K562 (cell line): Measurements from ENCODE around the gene AMIGO1. TPM values are rescaled to one million over a fixed set of nuclear protein-coding genes. Genes with fewer than 3 reads are reported as not detected.
A peak's percentile ranks its signal among the peaks of the same experiment; 100 is the strongest.

Experiments used
- BHLHE40 ChIP-seq: IDR thresholded peaks from 2 replicates; pipeline ENCODE4 v1.6.1; 2011; ENCODE audit warnings: low read length, improper control_type of control experiment
- CXXC5 ChIP-seq: fragments of 250-450 bp; sonication (Bioruptor Pico); IDR thresholded peaks from 2 replicates; pipeline ENCODE4 v1.8.0; 2022; ENCODE audit warnings: inconsistent platforms, mild to moderate bottlenecking, moderate library complexity
- DIDO1 ChIP-seq: fragments of 450-650 bp; IDR thresholded peaks from 2 replicates; pipeline ENCODE4 v1.6.1; 2016; ENCODE audit warnings: low read depth, missing biosample characterization, missing genetic modification characterization
- E2F5 ChIP-seq: sonication (generic); formaldehyde crosslinking; IDR thresholded peaks from 2 replicates; pipeline ENCODE4 v1.8.0; 2022; ENCODE audit warnings: mild to moderate bottlenecking, missing genetic modification reagents
- ELF4 ChIP-seq: fragments of 450-650 bp; formaldehyde crosslinking; IDR thresholded peaks from 2 replicates; pipeline ENCODE4 v1.4.0; 2022; ENCODE audit warnings: missing genetic modification characterization
- FIP1L1 ChIP-seq: fragments of 200-400 bp; formaldehyde crosslinking; IDR thresholded peaks from 2 replicates; pipeline ENCODE4 v1.6.1; 2018; ENCODE audit warnings: mild to moderate bottlenecking, low read depth, low read length; ENCODE audit not compliant: poor library complexity, severe bottlenecking
- FOXK1 ChIP-seq: sonication (generic); formaldehyde crosslinking; IDR thresholded peaks from 2 replicates; pipeline ENCODE4 v1.8.0; 2022; ENCODE audit warnings: missing genetic modification reagents, mild to moderate bottlenecking, borderline replicate concordance
- HEY1 ChIP-seq: fragments of 250-450 bp; sonication (Bioruptor Pico); IDR thresholded peaks from 2 replicates; pipeline ENCODE4 v1.5.0; 2020; ENCODE audit warnings: mild to moderate bottlenecking, moderate library complexity, borderline replicate concordance
- HNRNPUL1 ChIP-seq: fragments of 200-400 bp; formaldehyde crosslinking; IDR thresholded peaks from 2 replicates; pipeline ENCODE4 v1.6.1; 2017; ENCODE audit warnings: low read length
- MBD1 ChIP-seq: fragments of 250-450 bp; sonication (Bioruptor Pico); IDR thresholded peaks from 2 replicates; pipeline ENCODE4 v1.8.0; 2022; ENCODE audit warnings: inconsistent platforms
- MCM3 ChIP-seq: fragments of 450-650 bp; IDR thresholded peaks from 2 replicates; pipeline ENCODE4 v1.6.1; 2016
- MIER1 ChIP-seq: fragments of 450-650 bp; IDR thresholded peaks from 2 replicates; pipeline ENCODE4 v1.6.1; 2016; ENCODE audit warnings: antibody characterized with exemption, mild to moderate bottlenecking, low read depth
- MLLT1 ChIP-seq, 2 experiments: fragments of 450-650 bp; IDR thresholded peaks; 2 replicates each; pipeline ENCODE4 v1.6.1; 2016
- PHF20 ChIP-seq: fragments of 450-650 bp; IDR thresholded peaks from 2 replicates; pipeline ENCODE4 v1.6.1; 2018; ENCODE audit not compliant: partially characterized antibody
- PTRF ChIP-seq: fragments of 450-650 bp; IDR thresholded peaks from 2 replicates; pipeline ENCODE4 v1.6.1; 2016; ENCODE audit warnings: mild to moderate bottlenecking, missing genetic modification characterization, missing compliant biosample characterization
- RFX7 ChIP-seq: fragments of 250-450 bp; sonication (Bioruptor Pico); IDR thresholded peaks from 2 replicates; pipeline ENCODE4 v1.5.1; 2021; ENCODE audit warnings: mild to moderate bottlenecking
- STAT5B ChIP-seq: fragments of 250-450 bp; sonication (Bioruptor Pico); IDR thresholded peaks from 2 replicates; pipeline ENCODE4 v1.8.0; 2021; ENCODE audit warnings: mild to moderate bottlenecking, inconsistent platforms
- THRAP3 ChIP-seq: fragments of 450-650 bp; IDR thresholded peaks from 2 replicates; pipeline ENCODE4 v1.6.1; 2016; ENCODE audit warnings: mild to moderate bottlenecking, inconsistent platforms, borderline replicate concordance
- YY1 ChIP-seq, 3 experiments: IDR thresholded peaks; 2 replicates each; pipeline ENCODE4 v1.6.1; 2011; ENCODE audit warnings: low read length in 2 of 3, mild to moderate bottlenecking in 2 of 3, moderate library complexity in 2 of 3, borderline replicate concordance in 1 of 3, control low read depth in 1 of 3, low read depth in 1 of 3; ENCODE audit not compliant: insufficient read depth in 3 of 3, insufficient replicate concordance in 2 of 3, control insufficient read depth in 1 of 3, insufficient read length in 1 of 3; ENCODE audit errors: extremely low read depth in 1 of 3
- ZC3H4 ChIP-seq: sonication (generic); formaldehyde crosslinking; IDR thresholded peaks from 2 replicates; pipeline ENCODE4 v1.9.0; 2021; ENCODE audit warnings: missing genetic modification reagents, borderline replicate concordance
- ZNF133 ChIP-seq: fragments of 250-450 bp; sonication (Bioruptor Pico); IDR thresholded peaks from 2 replicates; pipeline ENCODE4 v1.4.0; 2020; ENCODE audit warnings: mild to moderate bottlenecking
- ZNF696 ChIP-seq: fragments of 250-450 bp; sonication (Bioruptor Pico); conservative IDR thresholded peaks from 2 replicates; pipeline ENCODE4 v1.4.0; 2020; ENCODE audit warnings: mild to moderate bottlenecking, moderate library complexity
- polyA plus RNA-seq, 8 experiments: library from polyadenylated mRNA; depleted of rRNA in 4 of 8; stranded (reverse) in 5 of 8; unstranded in 3 of 8; fragments of >200 nt; fragmentation: Nextera tagmentation in 2 of 8; fragmentation: Illumina TruSeq in 1 of 8; extraction: Ambion mirVana in 2 of 8; extraction: Trizol in 1 of 8; gene quantifications; 2 replicates each; pipeline versions ENCODE4 v1.2.1 to v1.2.3, GENCODE V29; 2011 to 2014; ENCODE audit warnings: inconsistent platforms in 1 of 8, missing spikeins in 1 of 8
- total RNA-seq, 7 experiments: library from RNA; depleted of rRNA in 6 of 7; stranded (reverse); fragments of >200 nt in 6 of 7; fragmentation: Illumina TruSeq in 2 of 7; extraction: Trizol in 2 of 7; gene quantifications; 2 replicates each; pipeline versions ENCODE4 v1.2.1 to v1.2.3, GENCODE V29; 2011 to 2021; ENCODE audit warnings: low replicate concordance in 1 of 7

AMIGO1 gene
- total and polyA plus RNA-seq, 9 of the 15 experiments (the other 6 are each of a cell fraction or from before 2014, with no cell fraction given) = 0.24 to 1.0 (median 0.54) TPM

GRCh38 chr1:109483672-109484518 is 25.6 kb downstream of the AMIGO1 start, which contains the start of gene ATXN7L2 (continued):
- TF ChIP-seq E2F5 (CRISPR knock-in tag) = 0 out of 2 replicates have a peak, but pooled peaks have one; percentile 39
- peak; percentile 89 for TF ChIP-seq FIP1L1
- TF ChIP-seq ELF4 (CRISPR knock-in tag) = peak; percentile 90
- 0 out of 2 replicates have a peak, but pooled peaks have one; percentile 62 for TF ChIP-seq THRAP3
- no peak for TF ChIP-seq STAT5B
- no peak for TF ChIP-seq PTRF (tag)
- peak; percentile 96 to 97 (median 97) for TF ChIP-seq YY1 (IDR thresholded peaks at IDR 0.05; ENCODE audit: borderline replicate concordance in 1 of 3, control insufficient read depth in 1 of 3, extremely low read depth in 1 of 3, insufficient read depth in 3 of 3, insufficient read length in 1 of 3, insufficient replicate concordance in 2 of 3, low read depth in 1 of 3, low read length in 2 of 3)
- TF ChIP-seq RFX7 (CRISPR knock-in tag) = 0 out of 2 replicates have a peak, but pooled peaks have one; percentile 67
- no peak for TF ChIP-seq HEY1
- peak; percentile 90 for TF ChIP-seq CXXC5
- no peak for TF ChIP-seq MCM3
- no peak for TF ChIP-seq ZC3H4 (CRISPR knock-in tag)
- TF ChIP-seq MBD1 = no peak
- no peak for TF ChIP-seq ZNF696 (CRISPR knock-in tag)
- no peak for TF ChIP-seq HNRNPUL1
- TF ChIP-seq PHF20 = peak; percentile 79
- TF ChIP-seq FOXK1 (CRISPR knock-in tag) = no peak
- TF ChIP-seq MIER1 = peak; percentile 81
- TF ChIP-seq BHLHE40 = peak; percentile 2; the same call in 1 of the 2 replicates
- TF ChIP-seq DIDO1 (tag) = peak; percentile 79
- no peak for TF ChIP-seq ZNF133 (CRISPR knock-in tag)
- TF ChIP-seq MLLT1 (IDR thresholded peaks at IDR 0.05) = peak; percentile 87 to 99
